ENCODE results near the gene HEATR5A. TPM values are rescaled to one million over a fixed set of nuclear protein-coding genes. Genes with fewer than 3 reads are reported as not detected.
A peak's percentile ranks its signal among the peaks of the same experiment; 100 is the strongest.
"Not testable (repeated sequence)": the region's sequence is repeated elsewhere in the genome, so short reads cannot be mapped to it uniquely, and the experiment has no call there.

The HEATR5A gene
- total and polyA plus RNA-seq, 2 of the 13 experiments (the other 11 are each of a cell fraction or from before 2014, with no cell fraction given) = 36.4 to 105 TPM

DNA sequence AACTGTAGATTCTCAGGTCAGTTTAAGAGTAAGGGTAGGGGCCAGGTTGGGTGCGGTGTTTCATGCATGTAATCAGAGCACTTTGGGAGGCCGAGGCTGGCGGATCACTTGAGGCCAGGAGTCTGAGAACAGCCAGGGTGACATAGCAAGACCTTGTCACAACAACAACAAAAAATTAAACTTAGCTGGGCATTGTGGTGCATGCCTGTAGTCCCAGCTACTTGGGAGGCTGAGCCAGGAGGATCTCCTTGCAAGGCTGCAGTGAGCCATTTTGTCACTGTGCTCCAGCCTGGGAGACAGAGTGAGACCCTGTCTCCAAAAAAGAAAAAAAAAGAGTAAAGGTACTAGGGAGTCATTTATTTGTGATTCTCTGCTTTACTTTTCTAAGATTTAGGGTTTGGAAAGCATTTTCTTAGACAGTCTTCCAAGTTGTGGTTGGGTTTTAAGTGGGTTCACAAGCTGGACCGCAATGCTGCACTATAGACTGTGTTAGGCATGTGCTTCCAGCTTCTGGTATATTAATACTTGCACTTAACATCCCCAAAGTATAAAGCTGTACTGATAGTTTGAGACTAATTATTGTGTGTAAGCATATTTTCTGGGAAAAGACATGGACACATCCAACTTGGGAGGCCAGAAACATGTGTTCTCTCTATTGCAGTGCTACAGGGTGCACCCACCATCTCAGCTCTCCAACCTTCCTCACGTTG lies 163.7 kb downstream of the HEATR5A start (continued):
- TF ChIP-seq ZNF788 (CRISPR knock-in tag; IDR thresholded peaks at IDR 0.05; ENCODE audit: borderline replicate concordance) (no peak), HDAC6 (IDR thresholded peaks at IDR 0.05; ENCODE audit: low read depth, low read length) (no peak), FOXC1 (CRISPR knock-in tag; IDR thresholded peaks at IDR 0.05; ENCODE audit: borderline replicate concordance) (peak; percentile 73), MYC (CRISPR knock-in tag; IDR thresholded peaks at IDR 0.05; ENCODE audit: borderline replicate concordance) (no peak), ZZZ3 (CRISPR knock-in tag; IDR thresholded peaks at IDR 0.05; ENCODE audit: borderline replicate concordance) (no peak), ZNF101 (CRISPR knock-in tag; IDR thresholded peaks at IDR 0.05; ENCODE audit: borderline replicate concordance, low read depth) (no peak), TMF1 (CRISPR knock-in tag; IDR thresholded peaks at IDR 0.05; ENCODE audit: low read depth) (no peak)

DNA sequence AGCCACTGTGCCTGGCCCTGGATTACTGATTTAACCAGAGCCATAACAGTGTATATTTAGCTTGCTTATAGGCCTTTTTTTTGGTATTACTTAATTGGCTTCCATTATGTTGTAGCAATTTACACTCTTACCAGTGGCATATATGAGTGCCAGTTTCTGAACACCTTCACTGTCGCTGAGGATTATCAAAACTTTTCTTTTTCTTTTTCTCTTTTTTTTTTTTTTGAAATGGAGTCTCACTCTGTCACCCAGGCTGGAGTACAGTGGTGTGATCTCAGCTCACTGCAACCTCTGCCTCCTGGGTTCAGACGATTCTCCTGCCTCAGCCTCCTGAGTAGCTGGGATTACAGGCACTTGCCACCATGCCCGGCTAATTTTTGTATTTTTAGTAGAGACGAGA lies 164.4 kb downstream of the HEATR5A start:
- FAIRE-seq; H3K36me3 ChIP-seq (replicated peaks in 1 of 2; ENCODE audit: control insufficient read depth in 1 of 2, insufficient read depth in 2 of 2, low read length in 2 of 2); H2AFZ ChIP-seq (ENCODE audit: low read length); CTCF ChIA-PET (ENCODE audit: low intra/inter-chr PET ratio, low total read pairs); in situ Hi-C loops (cut with HindIII; ENCODE audit: extremely low pct_ligation_motif_present, low pct_unique_long_range_greater_than_20kb); intact Hi-C loops (cut with micrococcal nuclease; ENCODE audit: unreplicated experiment); ATAC-seq; BruUV-seq (replicated peaks); H3K4me3 ChIP-seq (replicated peaks in 1 of 3; ENCODE audit: insufficient read depth in 1 of 3, low read depth in 2 of 3, low read length in 3 of 3); H3K79me2 ChIP-seq (ENCODE audit: insufficient read depth, low read length); H3K9me3 ChIP-seq (ENCODE audit: low read length); H3K9ac ChIP-seq (ENCODE audit: insufficient read depth, low read depth, low read length); H4K20me1 ChIP-seq (ENCODE audit: insufficient read depth, low read length); DNase-seq (ENCODE audit: low spot score); H3K27me3 ChIP-seq (ENCODE audit: control insufficient read depth in 1 of 2, insufficient read depth in 2 of 2, low read length in 2 of 2); H3K4me2 ChIP-seq (ENCODE audit: low read depth, low read length); TF ChIP-seq SOX13 (IDR thresholded peaks at IDR 0.05): not testable (repeated sequence)
- peak overlapping the region; percentile 5 for H3K27ac ChIP-seq (ENCODE audit: extremely low read length, insufficient read depth, low read length)
- WGBS (ENCODE audit: low lambda C conversion rate) = 95% methylated on average over 4 of the region's 4 CpGs
- peaks cover 96% of the 10 kb centered on the region for H3K4me1 ChIP-seq (ENCODE audit: insufficient read depth, low read length)
- POLR2A ChIA-PET = interaction anchor here (1.0 to 14.8 kb wide), 4 partner anchors 8 to 48 kb away, joined by 3 to 323 read pairs (median 63); partner anchors contain the start of gene HECTD1
- TF ChIP-seq, protein P1, sequence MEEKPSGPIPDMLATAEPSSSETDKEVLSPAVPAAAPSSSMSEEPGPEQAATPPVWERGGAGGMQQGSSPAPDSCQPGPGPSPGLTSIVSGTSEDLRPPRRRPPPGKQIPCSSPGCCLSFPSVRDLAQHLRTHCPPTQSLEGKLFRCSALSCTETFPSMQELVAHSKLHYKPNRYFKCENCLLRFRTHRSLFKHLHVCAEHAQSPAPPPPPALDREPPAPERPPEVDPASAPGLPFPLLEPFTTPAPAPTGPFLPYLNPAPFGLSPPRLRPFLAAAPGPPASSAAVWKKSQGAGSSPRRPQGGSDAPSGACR (CRISPR knock-in tag; IDR thresholded peaks at IDR 0.05) = 0 out of 2 replicates have a peak, but pooled peaks have one; percentile 72
- TF ChIP-seq MED1 (CRISPR knock-in tag; IDR thresholded peaks at IDR 0.05) (peak; percentile 13; the same call in 1 of the 2 replicates), ZFY (CRISPR knock-in tag; IDR thresholded peaks at IDR 0.05) (peak; percentile 42; the same call in 1 of the 2 replicates), ADNP (CRISPR knock-in tag; IDR thresholded peaks at IDR 0.05) (0 out of 2 replicates have a peak, but pooled peaks have one; percentile 30), NFKB2 (CRISPR knock-in tag; IDR thresholded peaks at IDR 0.05; ENCODE audit: borderline replicate concordance) (0 out of 2 replicates have a peak, but pooled peaks have one; percentile 12), ZMYM2 (CRISPR knock-in tag; IDR thresholded peaks at IDR 0.05) (0 out of 2 replicates have a peak, but pooled peaks have one; percentile 26), ZSCAN12 (CRISPR knock-in tag; IDR thresholded peaks at IDR 0.05) (0 out of 2 replicates have a peak, but pooled peaks have one; percentile 6), NCOA1 (CRISPR knock-in tag; IDR thresholded peaks at IDR 0.05) (0 out of 2 replicates have a peak, but pooled peaks have one; percentile 39), SOX13 (CRISPR knock-in tag; conservative IDR thresholded peaks at IDR 0.05 in 1 of 2, IDR thresholded peaks at IDR 0.05 in 1 of 2) (0 out of 4 replicates have a peak, but pooled peaks of 1 of the 2 experiments have one; percentile 2), ZNF569 (CRISPR knock-in tag; IDR thresholded peaks at IDR 0.05; ENCODE audit: borderline replicate concordance) (0 out of 2 replicates have a peak, but pooled peaks have one; percentile 50), ZNF430 (CRISPR knock-in tag; IDR thresholded peaks at IDR 0.05) (0 out of 2 replicates have a peak, but pooled peaks have one; percentile 30)
- TF ChIP-seq, protein P2, sequence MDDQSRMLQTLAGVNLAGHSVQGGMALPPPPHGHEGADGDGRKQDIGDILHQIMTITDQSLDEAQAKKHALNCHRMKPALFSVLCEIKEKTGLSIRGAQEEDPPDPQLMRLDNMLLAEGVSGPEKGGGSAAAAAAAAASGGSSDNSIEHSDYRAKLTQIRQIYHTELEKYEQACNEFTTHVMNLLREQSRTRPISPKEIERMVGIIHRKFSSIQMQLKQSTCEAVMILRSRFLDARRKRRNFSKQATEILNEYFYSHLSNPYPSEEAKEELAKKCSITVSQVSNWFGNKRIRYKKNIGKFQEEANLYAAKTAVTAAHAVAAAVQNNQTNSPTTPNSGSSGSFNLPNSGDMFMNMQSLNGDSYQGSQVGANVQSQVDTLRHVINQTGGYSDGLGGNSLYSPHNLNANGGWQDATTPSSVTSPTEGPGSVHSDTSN (CRISPR knock-in tag; IDR thresholded peaks at IDR 0.05; ENCODE audit: borderline replicate concordance) = peak; percentile 60; the same call in 1 of the 2 replicates
